ENCODE measurements around the gene IRF5.

IRF5 gene

DNA sequence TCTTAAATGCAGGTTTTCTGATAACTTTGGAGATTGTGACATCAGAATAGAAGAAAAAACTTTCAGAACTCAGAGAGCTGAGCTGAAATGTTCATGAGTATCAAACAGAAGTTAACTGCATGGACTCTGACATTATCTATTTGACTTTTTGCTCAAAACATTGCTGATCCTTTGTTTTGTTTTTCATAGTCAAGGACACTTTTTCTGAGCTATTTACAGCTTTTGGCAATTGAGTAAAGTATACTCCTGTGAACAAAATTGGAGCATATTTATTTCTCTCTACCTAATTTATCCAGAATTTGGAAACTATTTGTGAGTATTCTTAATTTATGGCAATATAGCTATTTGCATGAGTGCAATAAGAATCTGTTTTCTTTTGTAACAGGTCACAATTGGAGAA is 38.3 kb upstream of the IRF5 start:
- H3K27me3 ChIP-seq (ENCODE audit: low read depth): no peaks in the 10 kb centered on the region
- in situ Hi-C loops (cut with MboI; ENCODE audit: low sequenced_read_pairs): no loop called here
- no peaks in the 10 kb centered on the region for H3K9me3 ChIP-seq
- peaks cover 10% of the 10 kb centered on the region for H3K4me1 ChIP-seq
- H3K36me3 ChIP-seq (replicated peaks): no peaks in the 10 kb centered on the region
- H3K4me3 ChIP-seq: no peak overlapping the region
- no peak for DNase-seq (ENCODE audit: low spot score in 2 of 2)

DNA sequence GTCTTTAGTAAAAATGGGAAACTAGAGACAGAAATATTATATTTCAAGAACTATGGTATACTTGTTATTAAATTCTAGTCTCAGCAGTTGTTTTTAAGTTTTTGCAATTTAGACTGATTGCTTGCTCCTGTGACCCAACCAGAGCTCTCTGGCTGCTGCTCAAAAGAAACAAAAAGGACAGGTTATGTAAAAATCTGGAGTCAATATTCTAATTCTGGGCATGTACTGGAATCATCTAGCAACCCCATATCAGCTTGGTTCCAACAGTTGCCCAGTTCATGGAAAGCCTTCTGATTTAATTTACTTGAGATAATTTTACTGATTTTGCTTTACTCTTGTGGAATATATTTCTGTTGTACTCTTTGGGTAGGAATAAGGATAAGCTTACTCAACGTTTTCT is 37.5 kb upstream of the IRF5 start:
- Histone ChIP-seq H3K4me1 (peaks cover 10% of the 10 kb centered on the region), H3K9me3 (no peaks in the 10 kb centered on the region), H3K4me3 (no peak overlapping the region), H3K36me3 (replicated peaks) (no peaks in the 10 kb centered on the region), H3K27me3 (ENCODE audit: low read depth) (no peaks in the 10 kb centered on the region)
- DNase-seq (ENCODE audit: low spot score in 2 of 2): no peak
- in situ Hi-C loops (cut with MboI; ENCODE audit: low sequenced_read_pairs): loop anchor here (25.0 kb wide), 1 partner anchor 187 kb away; no protein-coding TSS in a partner anchor

DNA sequence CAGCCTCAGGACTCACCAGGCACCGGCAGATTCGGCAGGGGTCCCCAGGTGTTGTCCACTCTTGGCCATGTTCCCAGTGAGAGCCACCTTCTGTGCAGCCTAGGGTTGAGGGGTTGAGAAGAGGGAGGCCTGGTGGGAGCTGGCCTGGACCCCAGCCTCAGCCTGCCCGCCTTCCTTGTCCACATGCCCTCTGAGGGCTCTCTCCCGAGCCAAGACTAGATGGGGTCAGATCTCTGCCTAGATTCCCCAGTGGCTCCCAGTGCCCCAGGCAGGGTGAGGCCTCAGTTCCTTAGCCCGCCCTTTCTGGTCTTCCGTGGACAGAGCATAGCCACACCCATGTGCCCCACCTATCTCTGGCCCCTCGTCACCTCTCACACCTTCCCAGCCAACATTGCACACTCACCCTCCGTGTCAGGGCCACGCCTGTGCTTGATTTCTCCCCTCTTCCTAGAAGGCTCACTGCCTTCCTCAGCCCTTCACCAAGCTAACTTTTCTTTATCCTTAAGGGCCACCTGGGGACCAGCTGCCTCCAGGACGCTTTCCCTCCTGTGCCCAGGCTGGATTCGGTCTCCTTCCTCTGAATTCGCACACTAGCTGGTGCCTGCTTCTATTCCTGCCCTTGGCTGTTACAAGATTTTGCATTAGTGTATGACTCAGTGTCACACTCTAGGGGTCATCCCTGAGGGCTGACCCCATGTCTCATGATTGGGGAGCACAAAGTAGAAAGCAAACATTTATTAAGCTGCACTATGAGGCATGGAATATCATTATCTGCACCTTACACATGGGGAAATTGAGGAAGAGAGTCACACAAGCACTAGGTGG is 34.8 kb upstream of the IRF5 start:
- no peak for DNase-seq (ENCODE audit: low spot score in 2 of 2)
- Histone ChIP-seq H3K36me3 (replicated peaks) (no peaks in the 10 kb centered on the region), H3K27me3 (ENCODE audit: low read depth) (no peaks in the 10 kb centered on the region), H3K4me1 (no peaks in the 10 kb centered on the region), H3K9me3 (no peaks in the 10 kb centered on the region), H3K4me3 (no peak overlapping the region)
- in situ Hi-C loops (cut with MboI; ENCODE audit: low sequenced_read_pairs): loop anchor here (25.0 kb wide), 1 partner anchor 184 kb away; no protein-coding TSS in a partner anchor

DNA sequence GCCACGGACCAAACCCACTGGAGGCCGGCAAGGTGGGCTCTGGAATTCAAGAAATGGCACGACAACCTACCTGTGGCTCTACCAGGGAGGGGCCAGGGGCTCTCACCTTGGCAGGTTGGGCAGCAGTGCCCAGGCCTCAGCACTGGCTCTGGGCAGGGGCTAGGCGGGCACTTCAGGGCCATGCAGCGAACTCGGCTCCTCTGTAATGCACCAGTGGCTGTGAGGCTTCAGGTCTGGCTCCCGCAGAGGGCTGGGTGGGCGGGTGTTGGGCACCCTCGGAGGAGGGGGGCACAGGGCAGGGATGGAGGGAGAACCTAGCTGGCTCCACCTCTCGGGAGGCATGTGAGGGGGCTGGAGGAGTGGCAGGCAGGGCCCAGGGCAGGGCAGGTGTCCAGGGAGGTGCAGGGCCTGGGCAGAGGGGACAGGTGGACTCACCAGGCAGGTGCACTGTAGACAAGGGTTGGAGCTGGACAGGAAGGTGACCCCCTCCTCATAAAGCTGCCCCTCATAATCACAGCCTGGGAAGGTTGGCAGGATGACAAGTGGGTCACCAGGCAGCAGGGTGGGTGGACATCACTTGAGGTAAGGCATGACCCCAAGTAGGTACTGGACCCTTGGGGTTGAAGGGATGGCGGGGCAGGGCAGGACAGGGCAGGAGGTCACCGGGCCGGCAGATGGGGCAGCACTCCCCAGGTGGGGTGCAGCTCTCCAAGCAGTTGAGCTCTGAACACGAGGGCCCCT is 33.9 kb upstream of the IRF5 start:
- in situ Hi-C loops (cut with MboI; ENCODE audit: low sequenced_read_pairs): loop anchor here (25.0 kb wide), 1 partner anchor 184 kb away; no protein-coding TSS in a partner anchor
- Histone ChIP-seq H3K27me3 (ENCODE audit: low read depth) (no peaks in the 10 kb centered on the region), H3K4me3 (no peak overlapping the region), H3K9me3 (no peaks in the 10 kb centered on the region), H3K4me1 (no peaks in the 10 kb centered on the region), H3K36me3 (replicated peaks) (no peaks in the 10 kb centered on the region)
- no peak for DNase-seq (ENCODE audit: low spot score in 2 of 2)

- peak; percentile 42 to 60 for DNase-seq (ENCODE audit: low spot score in 2 of 2)
These were observed 33.1 kb upstream of the IRF5 start for GRCh38 chr7:128904381-128905197.

DNA sequence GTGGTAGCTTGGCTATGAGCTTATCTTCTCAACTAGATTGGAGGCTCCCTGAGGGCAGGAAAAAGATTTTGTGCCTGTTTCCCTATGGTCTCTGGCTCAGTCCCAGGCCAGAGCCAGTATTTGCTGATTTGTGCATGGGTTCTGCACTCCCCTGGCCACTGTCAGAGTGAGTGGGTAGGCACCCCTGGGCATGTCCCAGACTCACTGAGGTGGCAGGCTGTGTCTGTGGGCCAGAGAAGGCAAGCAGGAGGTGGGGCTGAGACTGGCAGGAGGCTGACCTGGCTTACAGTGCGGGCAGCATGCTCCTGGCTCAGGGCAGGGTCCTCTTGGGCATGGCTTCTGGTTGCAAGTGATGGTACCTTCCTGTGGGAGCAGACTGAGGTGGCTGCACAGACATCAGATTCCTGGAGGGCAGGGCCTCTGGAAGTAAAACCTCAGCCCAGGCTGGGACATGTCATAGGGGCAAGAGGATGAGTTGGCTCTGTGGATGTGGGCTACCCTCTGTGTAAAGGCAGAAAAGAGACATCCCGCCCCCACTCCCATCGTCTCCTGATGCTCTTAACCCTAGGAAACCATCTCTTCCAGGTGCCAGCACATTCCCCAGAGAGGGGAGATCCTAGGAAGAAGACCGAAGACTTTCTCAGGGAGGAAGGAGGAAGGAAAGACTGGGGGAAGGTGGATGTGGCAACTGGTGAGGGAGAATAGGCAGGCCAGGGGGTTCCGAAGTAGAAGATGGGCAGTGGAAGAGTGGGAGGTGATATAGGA is 31.5 kb upstream of the IRF5 start:
- no peak for DNase-seq (ENCODE audit: low spot score in 2 of 2)
- Histone ChIP-seq H3K36me3 (replicated peaks) (no peaks in the 10 kb centered on the region), H3K4me3 (no peak overlapping the region), H3K27me3 (ENCODE audit: low read depth) (no peaks in the 10 kb centered on the region), H3K9me3 (no peaks in the 10 kb centered on the region), H3K4me1 (no peaks in the 10 kb centered on the region)
- in situ Hi-C loops (cut with MboI; ENCODE audit: low sequenced_read_pairs): loop anchor here (25.0 kb wide), 1 partner anchor 181 kb away; no protein-coding TSS in a partner anchor

More at GRCh38 chr7:128904381-128905197, 33.1 kb upstream of the IRF5 start:
- Histone ChIP-seq H3K9me3 (no peaks in the 10 kb centered on the region), H3K36me3 (replicated peaks) (no peaks in the 10 kb centered on the region), H3K4me3 (no peak overlapping the region), H3K27me3 (ENCODE audit: low read depth) (no peaks in the 10 kb centered on the region), H3K4me1 (no peaks in the 10 kb centered on the region)
- in situ Hi-C loops (cut with MboI; ENCODE audit: low sequenced_read_pairs): loop anchor here (25.0 kb wide), 1 partner anchor 183 kb away; no protein-coding TSS in a partner anchor

GRCh38 chr7:128906766-128907559 is 30.8 kb upstream of the IRF5 start:
- no peak for DNase-seq (ENCODE audit: low spot score in 2 of 2)
- Histone ChIP-seq H3K4me1 (no peaks in the 10 kb centered on the region), H3K27me3 (ENCODE audit: low read depth) (no peaks in the 10 kb centered on the region), H3K4me3 (no peak overlapping the region), H3K9me3 (no peaks in the 10 kb centered on the region), H3K36me3 (replicated peaks) (no peaks in the 10 kb centered on the region)
- in situ Hi-C loops (cut with MboI; ENCODE audit: low sequenced_read_pairs): loop anchor here (25.0 kb wide), 1 partner anchor 180 kb away; no protein-coding TSS in a partner anchor

DNA sequence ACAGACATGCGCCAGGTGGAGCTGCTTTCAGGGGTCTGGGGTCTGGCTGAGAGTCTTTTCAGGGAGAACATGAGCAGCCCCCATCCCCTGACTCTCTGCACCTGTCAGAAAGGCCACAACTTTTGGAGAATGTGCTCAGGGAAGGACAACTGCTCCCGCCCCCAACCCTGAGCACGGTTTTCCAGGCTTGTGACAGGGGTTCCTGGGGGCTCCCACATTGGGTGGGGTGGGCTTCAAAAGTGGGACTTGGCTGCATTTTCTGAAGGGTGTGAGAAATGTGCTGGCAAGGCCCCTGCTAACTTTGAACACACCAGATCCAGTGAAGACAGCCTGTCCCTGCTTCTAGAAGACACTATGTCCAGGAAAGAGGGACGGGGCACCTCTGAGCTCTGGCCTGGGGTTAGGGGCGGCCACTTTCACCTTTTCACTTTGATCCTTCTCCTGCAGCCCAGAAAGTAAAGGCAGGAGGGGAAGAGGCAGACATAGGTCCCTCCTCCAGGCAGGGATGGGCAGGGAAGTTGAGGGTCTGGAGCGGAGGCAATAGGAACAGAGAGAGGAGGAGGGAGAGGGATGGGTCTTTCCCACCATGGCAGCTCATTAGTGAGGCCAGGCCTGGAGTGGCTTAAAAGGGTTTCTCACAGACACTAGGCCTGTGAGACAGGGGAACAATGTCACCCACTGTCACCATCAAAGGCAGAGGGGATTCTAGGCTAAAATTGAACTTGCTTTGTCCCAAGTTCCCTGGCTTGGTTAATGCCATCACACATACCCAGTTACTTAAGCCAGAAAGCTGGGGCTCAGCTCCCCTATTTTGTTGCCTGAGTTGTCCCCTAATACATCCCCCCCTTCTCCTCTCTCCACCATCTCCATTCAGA is 28.7 kb upstream of the IRF5 start:
- no peak for DNase-seq (ENCODE audit: low spot score in 2 of 2)
- no peaks in the 10 kb centered on the region for H3K36me3 ChIP-seq (replicated peaks)
- H3K27me3 ChIP-seq (ENCODE audit: low read depth): no peaks in the 10 kb centered on the region
- H3K4me3 ChIP-seq: no peak overlapping the region
- no peaks in the 10 kb centered on the region for H3K4me1 ChIP-seq
- H3K9me3 ChIP-seq: no peaks in the 10 kb centered on the region
- in situ Hi-C loops (cut with MboI; ENCODE audit: low sequenced_read_pairs): loop anchor here (25.0 kb wide), 1 partner anchor 178 kb away; no protein-coding TSS in a partner anchor

DNA sequence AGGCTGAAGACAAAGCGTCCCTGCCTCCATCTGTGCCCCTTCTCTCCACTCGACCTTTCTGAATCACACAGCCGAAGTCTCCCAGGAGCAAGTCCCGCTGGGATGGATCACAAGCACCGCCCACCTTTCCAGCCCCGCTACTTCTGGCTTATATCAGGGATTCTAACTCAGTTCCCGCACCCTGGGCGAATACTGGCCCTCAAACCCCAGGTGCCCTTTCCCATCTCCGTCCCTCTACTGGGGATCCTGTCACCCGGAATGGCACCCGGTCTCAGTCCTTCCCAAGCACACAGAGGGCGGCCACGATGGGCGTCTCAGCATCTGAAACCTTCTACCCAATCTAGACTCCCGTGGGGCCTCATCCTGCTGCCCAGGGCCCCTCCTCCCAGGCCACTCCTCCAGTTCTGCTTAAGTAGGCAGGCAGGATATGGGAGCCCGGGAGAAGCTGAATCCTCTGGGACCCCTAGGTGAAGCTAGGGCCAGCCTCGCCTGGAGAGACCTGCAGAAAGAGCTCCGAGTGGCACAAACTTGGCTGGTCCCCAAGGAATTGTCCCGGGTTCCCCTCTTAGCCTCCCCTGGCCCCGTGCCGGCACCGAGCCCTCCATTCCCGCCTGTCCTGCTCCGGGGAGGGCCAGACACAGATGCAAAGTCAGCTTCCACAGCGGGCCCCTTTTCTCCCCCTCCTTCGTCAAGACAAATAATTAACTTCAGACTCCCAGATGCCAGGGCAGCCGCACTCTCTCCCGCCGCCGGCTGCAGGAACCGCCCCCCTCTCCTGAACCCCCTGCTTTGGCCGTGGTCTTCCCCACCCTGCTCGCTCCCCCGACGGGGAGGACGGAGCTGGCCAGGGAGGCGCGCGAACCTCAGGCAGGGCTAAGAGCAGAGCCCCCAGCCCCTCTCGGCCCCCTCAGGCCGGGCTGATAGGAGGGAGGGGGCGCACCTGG is 27.8 kb upstream of the IRF5 start:
- in situ Hi-C loops (cut with MboI; ENCODE audit: low sequenced_read_pairs): loop anchor here (25.0 kb wide), 1 partner anchor 177 kb away; no protein-coding TSS in a partner anchor
- no peak for DNase-seq (ENCODE audit: low spot score in 2 of 2)
- Histone ChIP-seq H3K27me3 (ENCODE audit: low read depth) (no peaks in the 10 kb centered on the region), H3K4me3 (no peak overlapping the region), H3K4me1 (no peaks in the 10 kb centered on the region), H3K9me3 (no peaks in the 10 kb centered on the region), H3K36me3 (replicated peaks) (no peaks in the 10 kb centered on the region)

GRCh38 chr7:128910569-128910945 is 27.2 kb upstream of the IRF5 start, which contains the start of gene KCP:
TSS of gene KCP (minus strand) at chr7:128910709. CDS start at chr7:128910676, 33 bp downstream.
- DNase-seq (ENCODE audit: low spot score in 2 of 2): no peak
- Histone ChIP-seq H3K4me1 (no peaks in the 10 kb centered on the region), H3K36me3 (replicated peaks) (no peaks in the 10 kb centered on the region), H3K4me3 (no peak within 1 kb of the TSS), H3K27me3 (ENCODE audit: low read depth) (no peaks in the 10 kb centered on the region), H3K9me3 (no peaks in the 10 kb centered on the region)
- in situ Hi-C loops (cut with MboI; ENCODE audit: low sequenced_read_pairs): loop anchor here (25.0 kb wide), 1 partner anchor 177 kb away; no protein-coding TSS in a partner anchor
